Effector memory CD8-positive, alpha-beta T cell (primary cell): ENCODE results near the gene FOXD2.

ENCODE experiments used
- ATAC-seq: fragments of 150-1000 bp; cut with Tn5 transposase; replicated peaks from 2 replicates; pipeline ENCODE4 v1.10.0; 2021; ENCODE audit warnings: mild to moderate bottlenecking, moderate library complexity
- DNase-seq, 3 experiments: peaks; one replicate each; pipeline ENCODE4 v3.0.0; 2021
- H3K27ac Mint-ChIP-seq, 2 donors: one replicate each; pipeline ENCODE4 v1.8.0; 2022; ENCODE audit warnings: mild to moderate bottlenecking in 2 of 2, mixed read lengths in 2 of 2, moderate library complexity in 2 of 2
- H3K27me3 Mint-ChIP-seq, 2 donors: one replicate each; pipeline ENCODE4 v1.8.0; 2022; ENCODE audit warnings: mixed read lengths in 2 of 2
- H3K36me3 Mint-ChIP-seq: one replicate; pipeline ENCODE4 v1.8.0; 2022; ENCODE audit warnings: mild to moderate bottlenecking, moderate library complexity, mixed read lengths; ENCODE audit not compliant: insufficient read depth
- H3K4me1 Mint-ChIP-seq, 2 donors: one replicate each; pipeline ENCODE4 v1.8.0; 2022; ENCODE audit warnings: low read depth in 2 of 2, mixed read lengths in 2 of 2
- H3K4me3 Mint-ChIP-seq, 2 donors: one replicate each; pipeline ENCODE4 v1.8.0; 2022; ENCODE audit warnings: mild to moderate bottlenecking in 2 of 2, mixed read lengths in 2 of 2, moderate library complexity in 2 of 2
- H3K9me3 Mint-ChIP-seq, 2 donors: one replicate each; pipeline ENCODE4 v1.8.0; 2022; ENCODE audit warnings: mixed read lengths in 2 of 2

Gene FOXD2

DNA sequence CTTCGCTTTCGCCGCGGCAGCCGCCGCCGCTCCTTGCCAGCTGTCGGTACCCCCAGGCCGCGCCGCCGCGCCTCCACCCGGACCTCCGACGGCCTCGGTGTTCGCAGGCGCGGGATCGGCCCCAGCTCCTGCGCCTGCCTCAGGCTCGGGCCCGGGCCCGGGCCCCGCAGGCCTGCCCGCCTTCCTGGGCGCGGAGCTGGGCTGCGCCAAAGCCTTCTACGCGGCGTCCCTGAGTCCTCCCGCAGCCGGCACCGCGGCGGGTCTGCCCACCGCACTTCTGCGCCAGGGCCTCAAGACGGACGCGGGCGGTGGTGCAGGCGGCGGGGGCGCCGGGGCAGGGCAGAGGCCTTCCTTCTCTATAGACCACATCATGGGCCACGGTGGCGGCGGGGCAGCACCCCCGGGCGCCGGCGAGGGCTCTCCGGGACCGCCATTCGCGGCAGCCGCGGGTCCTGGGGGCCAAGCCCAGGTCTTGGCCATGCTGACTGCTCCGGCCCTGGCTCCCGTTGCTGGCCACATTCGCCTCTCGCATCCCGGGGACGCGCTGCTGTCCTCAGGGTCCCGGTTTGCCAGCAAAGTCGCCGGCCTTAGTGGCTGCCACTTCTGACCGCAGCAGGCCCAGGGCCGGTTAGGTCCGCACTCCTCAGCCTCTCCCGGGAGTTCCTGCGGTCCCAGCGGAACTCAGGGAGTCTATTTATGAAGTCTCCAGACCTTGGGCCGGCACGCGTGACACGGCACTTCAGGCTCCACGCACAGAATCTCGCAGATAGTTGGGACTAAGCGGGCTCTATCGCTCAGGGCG lies 1.4 kb downstream of the FOXD2 start:
- Mint-ChIP-seq H3K27ac (no peak overlapping the region), H3K27me3 (no peaks in the 10 kb centered on the region), H3K4me1 (peaks cover 16 to 20% of the 10 kb centered on the region in 2 donors), H3K9me3 (no peaks in the 10 kb centered on the region), H3K36me3 (peaks cover 19% of the 10 kb centered on the region), H3K4me3 (no peak overlapping the region)
- ATAC-seq (no peak), DNase-seq (no peak)

DNA sequence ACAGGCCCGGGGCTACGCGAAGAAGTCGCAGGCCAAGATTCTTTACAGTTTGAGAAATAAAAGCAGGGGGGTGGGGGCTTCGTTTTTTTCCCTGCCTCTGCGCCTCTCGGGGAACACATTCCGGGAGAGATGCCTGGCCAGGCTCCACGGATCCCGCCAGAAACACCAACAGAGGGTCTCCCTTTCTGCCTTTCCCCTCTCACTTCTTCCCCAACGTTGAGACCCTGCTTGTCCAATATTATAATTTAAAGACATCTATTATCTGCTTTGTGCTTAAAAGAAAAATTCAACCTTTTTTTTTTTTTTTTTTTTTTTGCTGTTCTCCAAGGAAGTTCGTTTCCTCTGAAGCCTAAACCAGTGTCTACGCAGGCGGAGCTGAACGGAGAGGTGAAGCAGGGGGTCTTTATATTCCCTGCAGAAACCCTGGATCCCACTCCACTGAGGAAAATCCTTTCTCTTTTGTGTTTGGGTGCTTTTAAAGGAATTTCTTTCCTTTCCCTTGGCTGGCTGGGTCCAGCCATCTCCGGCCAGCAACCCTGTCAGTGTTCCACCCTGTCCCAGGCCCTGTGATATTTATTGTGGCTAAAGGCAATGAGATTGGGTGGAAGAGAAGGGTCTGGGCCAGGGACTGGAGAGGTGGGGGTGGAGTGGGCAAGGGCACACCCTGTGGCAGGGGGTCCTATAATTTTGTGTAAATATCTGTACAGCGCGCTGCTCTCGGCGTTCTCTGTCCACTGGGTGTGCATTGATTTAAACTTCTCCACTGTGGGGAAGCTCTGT lies 2.2 kb downstream of the FOXD2 start:
- H3K27ac Mint-ChIP-seq, result no peak overlapping the region
- H3K4me3 Mint-ChIP-seq, result no peak overlapping the region
- H3K27me3 Mint-ChIP-seq, result no peaks in the 10 kb centered on the region
- H3K36me3 Mint-ChIP-seq, result peaks cover 27% of the 10 kb centered on the region
- DNase-seq (no peak), ATAC-seq (no peak)
- H3K4me1 Mint-ChIP-seq, result peaks cover 19 to 24% of the 10 kb centered on the region in 2 donors
- no peaks in the 10 kb centered on the region for H3K9me3 Mint-ChIP-seq

DNA sequence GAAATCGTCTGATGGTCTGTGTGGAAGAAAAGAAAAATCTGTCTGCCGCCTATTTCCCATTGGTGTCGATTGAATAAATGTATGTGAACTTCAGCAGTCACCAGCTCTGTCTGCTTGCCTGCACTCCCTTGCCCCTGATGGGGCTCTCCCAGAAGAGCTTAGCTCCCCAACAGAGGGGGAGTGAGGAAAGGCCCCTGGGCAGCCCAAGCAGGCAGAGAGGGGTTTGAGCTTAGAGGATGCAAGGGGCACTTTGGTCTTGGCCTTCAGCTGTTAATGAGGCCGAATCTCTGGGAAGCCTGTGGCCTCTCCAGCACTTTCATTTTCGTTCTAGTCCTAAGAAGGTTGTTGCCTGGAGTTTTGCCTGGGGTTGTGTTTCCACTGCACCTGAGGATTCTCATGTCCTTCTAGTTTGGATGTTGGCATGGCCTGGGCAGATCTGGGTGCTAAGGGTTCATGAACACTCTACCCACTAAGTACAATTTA lies 2.8 kb downstream of the FOXD2 start:
- no peaks in the 10 kb centered on the region for H3K27me3 Mint-ChIP-seq
- ATAC-seq (no peak), DNase-seq (no peak)
- no peak overlapping the region for H3K4me3 Mint-ChIP-seq
- peaks cover 27% of the 10 kb centered on the region for H3K36me3 Mint-ChIP-seq
- no peaks in the 10 kb centered on the region for H3K9me3 Mint-ChIP-seq
- peaks cover 23 to 27% of the 10 kb centered on the region in 2 donors for H3K4me1 Mint-ChIP-seq
- no peak overlapping the region for H3K27ac Mint-ChIP-seq

DNA sequence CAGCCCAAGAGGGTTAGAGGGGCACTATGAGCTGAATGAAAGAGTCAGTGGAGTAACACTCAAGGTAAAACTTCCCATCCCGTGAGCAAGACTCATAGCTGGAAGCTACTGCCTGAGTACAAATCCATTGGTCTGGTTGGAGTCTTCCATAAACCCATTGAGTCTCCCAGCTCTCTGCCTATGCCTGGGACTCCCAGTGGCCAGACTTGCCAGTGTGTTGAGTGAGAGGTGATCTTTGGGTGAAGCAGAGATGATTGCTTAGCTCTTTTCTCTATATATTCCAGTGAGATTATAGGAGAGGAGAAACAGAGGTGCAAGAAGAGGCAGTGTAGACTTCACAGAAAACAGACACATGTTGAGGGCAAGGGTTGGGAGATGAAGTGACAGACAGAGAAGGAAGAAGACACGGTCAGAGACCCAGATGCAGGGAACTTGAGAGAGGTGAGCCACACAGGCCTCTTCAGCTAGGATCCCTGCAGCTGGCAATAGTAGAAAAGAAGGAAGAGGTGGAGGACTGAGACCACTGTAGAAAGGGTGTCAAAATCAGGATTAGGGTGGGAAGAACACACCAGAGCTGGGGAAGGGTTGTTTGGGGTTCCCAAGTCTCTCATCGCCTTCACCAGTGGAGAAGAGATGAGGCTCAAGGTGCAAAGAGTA lies 3.7 kb downstream of the FOXD2 start:
- peaks cover 26% of the 10 kb centered on the region for H3K36me3 Mint-ChIP-seq
- no peaks in the 10 kb centered on the region for H3K27me3 Mint-ChIP-seq
- DNase-seq, result no peak
- no peak overlapping the region for H3K27ac Mint-ChIP-seq
- peaks cover 16 to 26% of the 10 kb centered on the region in 2 donors for H3K4me1 Mint-ChIP-seq
- H3K4me3 Mint-ChIP-seq, result no peak overlapping the region
- no peak for ATAC-seq
- H3K9me3 Mint-ChIP-seq, result no peaks in the 10 kb centered on the region

DNA sequence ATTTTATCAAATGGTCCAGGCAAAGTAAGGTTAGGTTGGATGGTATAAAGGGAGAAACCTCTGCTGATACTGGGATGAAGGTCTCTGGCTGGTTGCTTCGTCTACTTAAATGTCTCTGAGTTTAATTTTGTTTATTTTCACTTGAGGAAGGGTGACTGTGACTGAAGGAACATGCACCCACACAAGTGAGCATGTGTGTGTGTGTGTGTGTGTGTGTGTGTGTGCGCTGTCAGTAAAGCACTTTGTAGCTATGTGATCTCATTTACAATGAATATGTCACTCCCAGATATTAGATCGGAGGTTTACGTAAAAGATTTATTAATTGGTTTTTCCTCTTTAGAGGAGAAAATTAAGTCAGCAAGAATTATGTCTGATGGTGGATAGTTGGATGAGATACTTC lies 4.4 kb downstream of the FOXD2 start:
- Mint-ChIP-seq H3K27ac (no peak overlapping the region), H3K4me1 (peaks cover 14 to 22% of the 10 kb centered on the region in 2 donors), H3K9me3 (no peaks in the 10 kb centered on the region), H3K4me3 (no peak overlapping the region), H3K36me3 (peaks cover 25% of the 10 kb centered on the region), H3K27me3 (no peaks in the 10 kb centered on the region)
- DNase-seq, result no peak
- no peak for ATAC-seq

DNA sequence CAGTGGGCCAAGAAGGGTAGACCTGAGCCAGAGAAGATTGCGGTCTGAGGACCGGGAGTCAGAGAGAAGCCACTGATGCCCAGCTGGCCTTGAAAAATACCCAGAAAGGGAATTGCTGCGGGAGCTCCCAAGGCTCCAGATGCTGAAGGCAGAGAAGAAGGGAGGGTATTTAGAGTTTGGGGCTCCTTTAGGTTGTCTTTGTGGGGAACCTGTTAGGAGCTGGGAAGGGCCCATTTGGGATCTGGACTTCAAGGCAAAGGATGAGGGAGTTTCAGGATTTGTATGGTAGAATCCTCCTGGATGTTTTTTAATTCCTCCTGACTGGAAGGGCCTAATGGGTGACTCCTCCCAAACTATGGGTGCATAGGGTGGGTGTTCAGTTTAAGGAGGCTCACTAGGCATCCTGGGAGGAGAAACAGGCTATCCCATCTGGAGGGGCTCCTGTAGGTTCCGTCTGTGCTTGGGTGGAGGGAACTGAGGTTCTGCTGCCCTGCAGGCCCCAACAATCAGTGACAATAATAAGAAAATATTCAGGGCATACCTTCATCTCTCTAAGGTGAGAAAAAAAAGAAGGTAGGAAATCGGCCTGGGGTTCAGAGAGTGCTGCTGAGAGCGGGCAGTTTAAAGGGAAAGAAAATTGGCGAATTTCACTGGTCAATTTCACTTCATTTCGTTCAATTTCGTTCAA lies 5.1 kb downstream of the FOXD2 start:
- ATAC-seq (no peak), DNase-seq (no peak)
- peak overlapping the region in 1 of 2 donors; percentile 16 for H3K27ac Mint-ChIP-seq
- H3K4me1 Mint-ChIP-seq, result peaks cover 14 to 22% of the 10 kb centered on the region in 2 donors
- H3K27me3 Mint-ChIP-seq, result peaks cover 0 to 3% of the 10 kb centered on the region in 2 donors
- H3K4me3 Mint-ChIP-seq, result no peak overlapping the region
- H3K36me3 Mint-ChIP-seq, result peaks cover 21% of the 10 kb centered on the region
- H3K9me3 Mint-ChIP-seq, result no peaks in the 10 kb centered on the region

DNA sequence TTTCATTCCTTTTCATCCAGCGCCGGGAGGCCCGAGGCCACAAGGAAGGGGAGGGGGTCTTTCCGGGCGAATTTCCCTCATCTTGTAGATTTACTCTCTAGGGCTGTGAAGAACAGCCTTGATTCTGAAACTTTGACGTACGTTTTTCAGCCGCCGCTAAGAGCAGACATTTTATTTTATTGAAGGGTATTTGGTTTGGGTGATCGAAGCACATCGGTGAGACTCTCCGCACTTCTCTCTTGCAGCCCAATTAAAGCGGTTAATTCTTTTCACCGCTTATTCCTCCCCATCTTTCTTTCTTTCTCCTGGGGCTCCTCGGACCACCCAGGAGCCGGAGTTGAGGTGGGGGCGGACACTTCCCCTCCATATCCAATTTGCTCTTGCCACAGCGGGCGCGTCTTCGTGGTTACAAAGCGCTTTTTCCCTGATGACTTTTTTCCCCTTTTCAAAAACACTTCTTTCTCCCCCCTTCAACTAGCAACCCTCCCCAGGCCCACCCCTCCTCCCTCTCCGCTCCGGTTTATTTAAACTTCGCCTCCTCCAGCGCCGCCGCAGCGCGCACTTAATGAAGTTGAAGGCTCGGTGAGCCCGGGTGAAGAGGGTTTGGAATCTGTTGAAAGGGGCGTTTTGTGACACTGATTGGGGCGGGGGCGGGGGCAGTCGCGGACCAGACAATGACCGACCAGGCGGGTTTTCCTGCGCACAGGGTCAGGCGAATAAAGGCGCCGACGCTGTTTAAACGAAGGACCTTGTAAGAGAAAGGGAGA lies 5.9 kb downstream of the FOXD2 start:
- Mint-ChIP-seq H3K4me3 (peak overlapping the region; percentile 72 to 76), H3K4me1 (peaks cover 14 to 21% of the 10 kb centered on the region in 2 donors), H3K36me3 (peaks cover 18% of the 10 kb centered on the region), H3K9me3 (no peaks in the 10 kb centered on the region), H3K27ac (peak overlapping the region in 1 of 2 donors; percentile 16), H3K27me3 (peaks cover 0 to 10% of the 10 kb centered on the region in 2 donors)
- no peak for ATAC-seq
- DNase-seq, result no peak

DNA sequence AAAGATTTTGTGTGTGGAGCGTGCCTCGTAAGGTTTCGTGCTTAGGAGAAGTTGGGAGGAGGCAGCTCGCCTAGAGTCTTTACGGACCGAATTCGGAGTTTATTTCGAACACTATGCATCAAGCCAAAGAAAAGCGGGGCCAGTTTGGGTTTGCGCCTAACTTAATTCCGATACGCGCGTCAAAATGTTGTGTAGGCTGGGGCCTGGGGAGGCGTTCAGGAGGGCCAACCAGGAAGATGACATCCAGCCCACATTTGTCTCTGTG lies 6.4 kb downstream of the FOXD2 start:
- peak overlapping the region; percentile 72 to 76 for H3K4me3 Mint-ChIP-seq
- peak; percentile 19 for ATAC-seq
- H3K27ac Mint-ChIP-seq, result no peak overlapping the region

DNA sequence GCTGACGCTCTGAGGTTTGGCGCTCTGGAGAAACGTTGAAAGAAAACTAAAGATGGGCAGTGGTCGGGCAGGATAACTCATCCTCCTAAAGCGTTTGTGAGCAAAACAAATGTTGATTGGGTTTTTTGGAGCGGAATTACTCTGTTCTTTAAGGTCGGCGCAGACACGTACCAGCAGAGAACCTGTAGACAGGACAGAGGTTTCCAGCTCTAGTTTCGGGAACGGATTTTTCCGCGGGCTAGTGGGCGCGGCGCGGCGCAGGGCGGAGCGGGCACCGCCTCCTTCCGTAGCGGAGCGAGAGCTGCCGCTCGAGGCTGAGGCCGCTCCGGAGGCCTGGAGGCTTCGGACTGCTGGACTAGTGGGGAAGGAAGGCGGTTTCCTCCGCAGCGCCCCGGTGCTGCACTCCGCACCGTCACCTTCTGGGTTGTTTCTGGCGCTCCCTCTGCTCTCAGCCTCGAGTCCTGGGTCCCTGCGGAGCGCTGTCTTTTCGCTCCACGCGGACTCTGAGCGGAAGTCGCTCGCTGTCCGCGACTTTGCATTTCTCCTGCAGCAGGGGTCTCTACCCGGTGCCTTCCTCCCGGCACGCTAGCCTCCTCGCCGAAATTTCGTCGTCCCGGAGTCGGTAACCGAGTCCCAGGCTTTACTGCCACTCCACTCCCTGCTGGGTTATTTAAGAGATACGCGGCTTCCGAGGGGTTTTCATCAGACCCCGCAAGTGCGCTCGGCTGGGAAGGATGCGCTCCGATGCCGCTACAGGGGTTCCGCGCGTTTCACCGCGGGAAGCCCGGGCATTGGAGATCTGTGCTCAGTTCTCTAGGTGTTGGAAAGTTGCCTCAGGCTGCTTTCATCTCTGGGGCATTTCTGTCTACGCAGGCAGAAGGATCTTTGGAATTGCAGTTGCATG lies 7.0 kb downstream of the FOXD2 start:
- Mint-ChIP-seq H3K9me3 (no peaks in the 10 kb centered on the region), H3K4me3 (peak overlapping the region; percentile 72 to 76), H3K27ac (no peak overlapping the region), H3K36me3 (peaks cover 12% of the 10 kb centered on the region), H3K27me3 (peaks cover 0 to 21% of the 10 kb centered on the region in 2 donors), H3K4me1 (peaks cover 14 to 18% of the 10 kb centered on the region in 2 donors)
- ATAC-seq (peak; percentile 55), DNase-seq (peak in 1 of 3 experiments; percentile 13)

More for the DNA sequence above, 6.4 kb downstream of the FOXD2 start:
- peaks cover 14 to 21% of the 10 kb centered on the region in 2 donors for H3K4me1 Mint-ChIP-seq
- H3K9me3 Mint-ChIP-seq, result no peaks in the 10 kb centered on the region
- no peak for DNase-seq
- peaks cover 18% of the 10 kb centered on the region for H3K36me3 Mint-ChIP-seq
- peaks cover 0 to 16% of the 10 kb centered on the region in 2 donors for H3K27me3 Mint-ChIP-seq

DNA sequence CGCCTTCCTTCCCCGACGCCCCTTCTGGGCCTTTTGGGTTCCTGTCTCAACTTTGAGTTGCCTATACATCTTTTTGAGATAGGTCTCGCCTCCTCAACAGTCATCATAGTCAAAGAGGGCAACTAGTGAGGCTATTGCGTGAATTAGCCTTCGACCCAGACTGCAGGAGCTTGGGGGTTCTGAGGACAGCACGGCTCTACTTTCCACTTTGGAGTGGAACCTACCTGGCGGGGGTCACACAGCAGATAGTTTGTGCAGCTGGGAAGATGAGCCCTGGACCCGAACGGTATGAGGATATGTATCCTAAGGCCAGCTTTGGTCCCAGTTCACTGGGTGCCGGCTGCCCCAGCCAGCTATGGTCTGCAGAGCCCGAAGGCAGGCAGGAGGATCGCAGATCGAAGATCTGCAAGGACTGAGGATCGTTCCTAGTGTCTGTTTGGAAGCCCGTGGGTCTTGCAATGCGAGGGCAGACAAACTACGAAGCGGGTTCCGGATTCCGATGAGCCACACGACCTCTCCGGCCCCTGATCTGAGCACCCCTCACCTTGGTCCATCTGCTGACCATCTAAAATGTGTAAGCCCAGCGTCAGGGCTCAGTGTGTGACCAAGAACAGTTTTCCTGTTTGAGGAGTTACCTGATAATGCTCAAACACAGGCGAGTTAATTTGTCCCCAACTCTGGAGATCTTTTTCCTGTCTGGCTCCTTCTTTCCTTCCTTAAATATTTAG lies 8.1 kb downstream of the FOXD2 start:
- no peak for DNase-seq
- Mint-ChIP-seq H3K4me1 (peaks cover 14 to 21% of the 10 kb centered on the region in 2 donors), H3K27ac (no peak overlapping the region), H3K9me3 (no peaks in the 10 kb centered on the region), H3K4me3 (peak overlapping the region in 1 of 2 donors; percentile 76), H3K36me3 (peaks cover 12% of the 10 kb centered on the region), H3K27me3 (peaks cover 0 to 33% of the 10 kb centered on the region in 2 donors)
- no peak for ATAC-seq

DNA sequence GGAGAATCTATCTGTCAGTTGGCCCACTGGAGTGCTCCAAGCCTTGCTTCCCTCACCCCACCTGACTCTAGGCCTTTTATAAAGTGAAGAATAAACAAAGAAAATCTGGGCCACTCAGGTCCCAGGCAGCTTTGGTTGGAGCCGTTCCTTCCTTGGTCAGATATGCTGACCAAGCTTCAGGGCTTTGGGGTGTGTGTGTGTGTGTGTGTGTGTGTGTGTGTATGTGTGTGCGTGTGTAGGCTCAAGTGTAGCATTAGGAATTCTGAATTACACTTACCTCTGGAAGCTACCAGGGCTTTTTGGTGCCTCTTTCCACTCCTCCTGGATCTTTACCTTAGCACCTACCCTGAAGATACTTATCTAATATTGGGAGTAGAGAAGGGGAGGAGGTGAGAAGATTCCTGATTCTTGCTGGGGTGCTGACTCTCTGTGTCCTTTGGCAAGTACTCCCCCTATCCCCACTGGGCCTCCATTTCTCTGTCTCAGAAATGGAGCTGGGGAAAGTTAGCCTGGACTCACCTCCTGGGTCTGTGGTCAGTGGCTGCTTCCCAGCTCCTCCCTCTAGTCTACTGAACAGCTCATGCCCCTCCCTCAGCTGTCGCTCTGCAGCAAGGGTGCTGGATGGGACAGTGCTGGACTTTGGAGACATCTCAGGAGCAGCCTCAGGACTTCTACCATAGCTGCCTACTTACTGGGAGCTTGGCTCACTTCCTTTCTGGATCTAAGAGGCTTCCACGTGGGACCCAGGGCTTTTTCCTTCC lies 10.8 kb downstream of the FOXD2 start:
- no peak for DNase-seq
- Mint-ChIP-seq H3K4me1 (peaks cover 14 to 21% of the 10 kb centered on the region in 2 donors), H3K27me3 (peaks cover 0 to 57% of the 10 kb centered on the region in 2 donors), H3K27ac (no peak overlapping the region), H3K4me3 (no peak overlapping the region), H3K9me3 (no peaks in the 10 kb centered on the region), H3K36me3 (peaks cover 12% of the 10 kb centered on the region)
- no peak for ATAC-seq
